H1 (cell line): Measurements from ENCODE around the gene GABRP.

Experiments used
- CBX5 ChIP-seq: fragments of 300-800, 300-1000 bp; sonication (generic); IDR thresholded peaks from 2 replicates; pipeline ENCODE4 v1.7.1; 2016; ENCODE audit warnings: antibody characterized with exemption, low read length, low read depth
- CEBPB ChIP-seq: IDR thresholded peaks from 2 replicates; pipeline ENCODE4 v1.6.1; 2012; ENCODE audit warnings: low read depth, low read length
- CHD2 ChIP-seq: IDR thresholded peaks from 2 replicates; pipeline ENCODE4 v1.6.1; 2012; ENCODE audit warnings: low read length, improper control_type of control experiment
- EZH2 ChIP-seq: fragments of 200-600 bp; sonication (generic); IDR thresholded peaks from 2 replicates; pipeline ENCODE4 v1.7.1; 2012; ENCODE audit warnings: low read depth, mild to moderate bottlenecking, moderate library complexity, low read length, inconsistent platforms; ENCODE audit not compliant: severe bottlenecking
- JUND ChIP-seq: IDR thresholded peaks from 2 replicates; pipeline ENCODE4 v1.6.1; 2011; ENCODE audit warnings: mild to moderate bottlenecking, improper control_type of control experiment, low read length
- NANOG ChIP-seq: IDR thresholded peaks from 2 replicates; pipeline ENCODE4 v1.6.1; 2011; ENCODE audit warnings: low read length, low read depth, mild to moderate bottlenecking, inconsistent platforms; ENCODE audit not compliant: insufficient read depth, poor library complexity, severe bottlenecking
- NRF1 ChIP-seq: IDR thresholded peaks from 2 replicates; pipeline ENCODE4 v1.6.1; 2011; ENCODE audit warnings: mild to moderate bottlenecking, low read depth, low read length, improper control_type of control experiment
- POLR2A ChIP-seq, 2 experiments: IDR thresholded peaks; 1 replicate in 1 of 2; 2 replicates in 1 of 2; pipeline ENCODE4 v1.6.1; 2011; ENCODE audit warnings: low read depth in 2 of 2, low read length in 2 of 2, mild to moderate bottlenecking in 2 of 2; ENCODE audit errors: control extremely low read depth in 1 of 2
- POLR2AphosphoS5 ChIP-seq: IDR thresholded peaks from 2 replicates; pipeline ENCODE4 v1.6.1; 2011; ENCODE audit warnings: low read depth, low read length
- RAD21 ChIP-seq, 2 experiments: IDR thresholded peaks in 1 of 2; conservative IDR thresholded peaks in 1 of 2; 2 replicates each; pipeline ENCODE4 v1.6.1; 2011; ENCODE audit warnings: low read depth in 2 of 2, low read length in 2 of 2, improper control_type of control experiment in 1 of 2, inconsistent platforms in 1 of 2, mild to moderate bottlenecking in 1 of 2, moderate library complexity in 1 of 2
- SP2 ChIP-seq: IDR thresholded peaks from 2 replicates; pipeline ENCODE4 v1.6.1; 2012; ENCODE audit warnings: mild to moderate bottlenecking, low read length, inconsistent platforms
- TF ChIP-seq, protein P1 (sequence below), 3 experiments: IDR thresholded peaks; 1 replicate in 2 of 3; 2 replicates in 1 of 3; pipeline versions ENCODE4 v1.5.1 to v1.6.1; 2011; ENCODE audit warnings: low read length in 3 of 3, mild to moderate bottlenecking in 3 of 3, inconsistent platforms in 2 of 3, low read depth in 1 of 3, moderate library complexity in 1 of 3; ENCODE audit not compliant: insufficient read depth in 1 of 3; ENCODE audit errors: control extremely low read depth in 1 of 3
- TF ChIP-seq, protein P2 (sequence below): IDR thresholded peaks from 2 replicates; pipeline ENCODE4 v1.6.1; 2012; ENCODE audit warnings: inconsistent platforms
- TF ChIP-seq, protein P3 (sequence below): IDR thresholded peaks from 2 replicates; pipeline ENCODE4 v1.6.1; 2011; ENCODE audit warnings: low read length, improper control_type of control experiment

DNA sequence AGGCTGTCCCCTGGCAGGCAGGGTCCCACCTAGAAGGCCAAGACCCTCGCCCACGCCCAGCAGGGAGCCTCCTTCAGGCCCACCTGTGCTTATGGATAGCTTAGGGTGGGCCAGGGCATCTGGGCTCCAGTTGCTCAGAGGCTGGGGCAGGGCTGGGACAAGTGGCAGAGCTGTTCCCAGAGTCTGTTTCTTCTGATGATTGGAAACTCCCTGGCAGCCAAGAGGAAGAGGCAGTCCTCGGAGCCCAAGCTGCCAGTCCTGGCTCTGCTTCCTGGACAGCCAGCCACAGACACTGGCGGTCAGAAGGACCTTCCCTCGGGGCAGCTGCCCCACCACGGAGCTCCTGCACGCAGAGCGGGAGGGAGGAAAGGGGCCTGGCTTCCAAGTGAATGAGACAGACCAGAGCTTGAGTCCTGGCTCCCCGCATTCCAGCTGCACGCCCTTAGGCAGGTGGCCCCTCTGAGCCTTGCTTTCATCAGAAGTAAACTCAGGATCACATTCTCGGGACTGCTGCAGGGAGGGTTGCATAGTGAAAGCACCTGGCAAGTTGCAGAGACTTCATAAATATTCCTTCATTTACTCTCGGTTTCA is 37.9 kb upstream of the GABRP start:
- TF ChIP-seq, protein P1, sequence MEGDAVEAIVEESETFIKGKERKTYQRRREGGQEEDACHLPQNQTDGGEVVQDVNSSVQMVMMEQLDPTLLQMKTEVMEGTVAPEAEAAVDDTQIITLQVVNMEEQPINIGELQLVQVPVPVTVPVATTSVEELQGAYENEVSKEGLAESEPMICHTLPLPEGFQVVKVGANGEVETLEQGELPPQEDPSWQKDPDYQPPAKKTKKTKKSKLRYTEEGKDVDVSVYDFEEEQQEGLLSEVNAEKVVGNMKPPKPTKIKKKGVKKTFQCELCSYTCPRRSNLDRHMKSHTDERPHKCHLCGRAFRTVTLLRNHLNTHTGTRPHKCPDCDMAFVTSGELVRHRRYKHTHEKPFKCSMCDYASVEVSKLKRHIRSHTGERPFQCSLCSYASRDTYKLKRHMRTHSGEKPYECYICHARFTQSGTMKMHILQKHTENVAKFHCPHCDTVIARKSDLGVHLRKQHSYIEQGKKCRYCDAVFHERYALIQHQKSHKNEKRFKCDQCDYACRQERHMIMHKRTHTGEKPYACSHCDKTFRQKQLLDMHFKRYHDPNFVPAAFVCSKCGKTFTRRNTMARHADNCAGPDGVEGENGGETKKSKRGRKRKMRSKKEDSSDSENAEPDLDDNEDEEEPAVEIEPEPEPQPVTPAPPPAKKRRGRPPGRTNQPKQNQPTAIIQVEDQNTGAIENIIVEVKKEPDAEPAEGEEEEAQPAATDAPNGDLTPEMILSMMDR (IDR thresholded peaks at IDR 0.05; ENCODE audit: control extremely low read depth in 1 of 3, insufficient read depth in 1 of 3, low read depth in 1 of 3, low read length in 3 of 3) = no peak
- TF ChIP-seq EZH2 (no peak), CHD2 (no peak), CBX5 (no peak), RAD21 (IDR thresholded peaks at IDR 0.05 in 1 of 2, conservative IDR thresholded peaks at IDR 0.05 in 1 of 2; ENCODE audit: low read depth in 2 of 2, low read length in 2 of 2) (no peak; a peak in 1 of 4 replicates), POLR2A (IDR thresholded peaks at IDR 0.05; ENCODE audit: control extremely low read depth in 1 of 2, low read depth in 2 of 2, low read length in 2 of 2) (peak in 1 of 2 experiments; percentile 48; a peak in 2 of 3 replicates), POLR2AphosphoS5 (no peak; the same call in 1 of the 2 replicates), NANOG (no peak), CEBPB (no peak), SP2 (no peak), NRF1 (no peak), JUND (no peak)
- TF ChIP-seq, protein P2, sequence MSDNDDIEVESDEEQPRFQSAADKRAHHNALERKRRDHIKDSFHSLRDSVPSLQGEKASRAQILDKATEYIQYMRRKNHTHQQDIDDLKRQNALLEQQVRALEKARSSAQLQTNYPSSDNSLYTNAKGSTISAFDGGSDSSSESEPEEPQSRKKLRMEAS = peak; percentile 83
- TF ChIP-seq, protein P3, sequence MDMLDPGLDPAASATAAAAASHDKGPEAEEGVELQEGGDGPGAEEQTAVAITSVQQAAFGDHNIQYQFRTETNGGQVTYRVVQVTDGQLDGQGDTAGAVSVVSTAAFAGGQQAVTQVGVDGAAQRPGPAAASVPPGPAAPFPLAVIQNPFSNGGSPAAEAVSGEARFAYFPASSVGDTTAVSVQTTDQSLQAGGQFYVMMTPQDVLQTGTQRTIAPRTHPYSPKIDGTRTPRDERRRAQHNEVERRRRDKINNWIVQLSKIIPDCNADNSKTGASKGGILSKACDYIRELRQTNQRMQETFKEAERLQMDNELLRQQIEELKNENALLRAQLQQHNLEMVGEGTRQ = no peak
